OCI-LY3 (cell line): ENCODE results near the gene TAPT1.

Source experiments
- CTCF ChIP-seq: fragments of 200-600, 300-600 bp; sonication (generic); IDR thresholded peaks from 2 replicates; pipeline ENCODE4 v1.5.1; 2014; ENCODE audit warnings: antibody characterized with exemption, low read length, low read depth
- EZH2phosphoT487 ChIP-seq: fragments of 200-600 bp; shearing (Covaris generic); IDR thresholded peaks from 2 replicates; pipeline ENCODE4 v1.6.1; 2018; ENCODE audit warnings: antibody characterized with exemption, mixed run types, low read depth

- no peak for TF ChIP-seq CTCF
- TF ChIP-seq EZH2phosphoT487: no peak
These were observed 33.6 kb upstream of the TAPT1 start for GRCh38 chr4:16259889-16260246.
